HG02588 (cell line): ENCODE results near the gene ITGB4.

Experiments used
- ATAC-seq: cut with Tn5 transposase; IDR thresholded peaks from one replicate; pipeline ENCODE4 v1.9.1; 2021; ENCODE audit warnings: mild to moderate bottlenecking, moderate library complexity; ENCODE audit not compliant: unreplicated experiment

ITGB4 gene

GRCh38 chr17:75730065-75730464 lies 8.8 kb downstream of the ITGB4 start:
- no peak for ATAC-seq

GRCh38 chr17:75731086-75731715 lies 9.9 kb downstream of the ITGB4 start:
- no peak for ATAC-seq

GRCh38 chr17:75731716-75732498 lies 10.6 kb downstream of the ITGB4 start:
- ATAC-seq: no peak

GRCh38 chr17:75733471-75733870 lies 12.2 kb downstream of the ITGB4 start:
- no peak for ATAC-seq

GRCh38 chr17:75734674-75735294 lies 13.5 kb downstream of the ITGB4 start:
- no peak for ATAC-seq

GRCh38 chr17:75736173-75736835 lies 15.0 kb downstream of the ITGB4 start:
- no peak for ATAC-seq

GRCh38 chr17:75737133-75737962 lies 16.1 kb downstream of the ITGB4 start:
- ATAC-seq: no peak

GRCh38 chr17:75738218-75738802 lies 17.1 kb downstream of the ITGB4 start:
- no peak for ATAC-seq

- ATAC-seq: no peak
Measured at GRCh38 chr17:75739174-75739573, 17.9 kb downstream of the ITGB4 start.

- no peak for ATAC-seq
Measured at GRCh38 chr17:75739801-75740200, 18.5 kb downstream of the ITGB4 start.

- ATAC-seq: no peak
Measured at GRCh38 chr17:75740215-75740614, 19.0 kb downstream of the ITGB4 start.

GRCh38 chr17:75740631-75741077 lies 19.4 kb downstream of the ITGB4 start:
- ATAC-seq: no peak

GRCh38 chr17:75742337-75742736 lies 21.1 kb downstream of the ITGB4 start:
- no peak for ATAC-seq

- no peak for ATAC-seq
Measured at GRCh38 chr17:75743625-75744206, 22.5 kb downstream of the ITGB4 start.

- no peak for ATAC-seq
Measured at GRCh38 chr17:75748706-75749105, 27.4 kb downstream of the ITGB4 start.

- no peak for ATAC-seq
Measured at GRCh38 chr17:75749545-75750389, 28.5 kb downstream of the ITGB4 start.

GRCh38 chr17:75750661-75751423 lies 29.6 kb downstream of the ITGB4 start:
- no peak for ATAC-seq
